GM18511 (cell line): ENCODE measurements around the gene AGO3.
A peak's percentile ranks its signal among the peaks of the same experiment; 100 is the strongest.
"Not testable (repeated sequence)": the region's sequence is repeated elsewhere in the genome, so short reads cannot be mapped to it uniquely, and the experiment has no call there.

Experiments used
- ATAC-seq: cut with Tn5 transposase; IDR thresholded peaks from one replicate; pipeline ENCODE4 v1.9.1; 2021; ENCODE audit warnings: mild to moderate bottlenecking, moderate library complexity; ENCODE audit not compliant: unreplicated experiment

Gene AGO3

GRCh38 chr1:35924838-35925237, 6.1 kb upstream of the AGO3 start:
- ATAC-seq, result no peak

- no peak for ATAC-seq
These were observed 5.2 kb upstream of the AGO3 start for GRCh38 chr1:35925741-35926140.

- ATAC-seq, result no peak
These were observed 3.4 kb upstream of the AGO3 start for GRCh38 chr1:35927472-35927871.

GRCh38 chr1:35929730-35930592, 944 bp upstream of the AGO3 start:
- ATAC-seq, result peak; percentile 14

- peak; percentile 27 for ATAC-seq
These were observed 697 bp downstream of the AGO3 start for GRCh38 chr1:35931446-35932157.

GRCh38 chr1:35932158-35932636, 1.3 kb downstream of the AGO3 start:
- no peak for ATAC-seq

- no peak for ATAC-seq
These were observed 2.0 kb downstream of the AGO3 start for GRCh38 chr1:35932941-35933340.

- no peak for ATAC-seq
These were observed 4.8 kb downstream of the AGO3 start for GRCh38 chr1:35935442-35936388.

- no peak for ATAC-seq
These were observed 5.9 kb downstream of the AGO3 start for GRCh38 chr1:35936838-35937237.

- ATAC-seq, result no peak
These were observed 8.6 kb downstream of the AGO3 start for GRCh38 chr1:35939484-35939883.

GRCh38 chr1:35945327-35945726, 14.4 kb downstream of the AGO3 start:
- no peak for ATAC-seq

GRCh38 chr1:35947547-35947946, 16.6 kb downstream of the AGO3 start:
- no peak for ATAC-seq

- no peak for ATAC-seq
These were observed 27.7 kb downstream of the AGO3 start for GRCh38 chr1:35958558-35958957.

- no peak for ATAC-seq
These were observed 28.4 kb downstream of the AGO3 start for GRCh38 chr1:35959304-35959703.

GRCh38 chr1:35962952-35963351, 32.0 kb downstream of the AGO3 start:
- no peak for ATAC-seq

GRCh38 chr1:35964277-35964676, 33.4 kb downstream of the AGO3 start:
- ATAC-seq, result not testable (repeated sequence)

- no peak for ATAC-seq
These were observed 37.5 kb downstream of the AGO3 start for GRCh38 chr1:35968396-35968795.

- ATAC-seq, result no peak
These were observed 40.7 kb downstream of the AGO3 start for GRCh38 chr1:35971601-35972000.

- not testable (repeated sequence) for ATAC-seq
These were observed 41.7 kb downstream of the AGO3 start for GRCh38 chr1:35972631-35973030.

- no peak for ATAC-seq
These were observed 49.2 kb downstream of the AGO3 start for GRCh38 chr1:35980090-35980489.

- no peak for ATAC-seq
These were observed 57.3 kb downstream of the AGO3 start for GRCh38 chr1:35988237-35988636.
